ENCODE results near the gene PPP1R13L.

Gene PPP1R13L

DNA sequence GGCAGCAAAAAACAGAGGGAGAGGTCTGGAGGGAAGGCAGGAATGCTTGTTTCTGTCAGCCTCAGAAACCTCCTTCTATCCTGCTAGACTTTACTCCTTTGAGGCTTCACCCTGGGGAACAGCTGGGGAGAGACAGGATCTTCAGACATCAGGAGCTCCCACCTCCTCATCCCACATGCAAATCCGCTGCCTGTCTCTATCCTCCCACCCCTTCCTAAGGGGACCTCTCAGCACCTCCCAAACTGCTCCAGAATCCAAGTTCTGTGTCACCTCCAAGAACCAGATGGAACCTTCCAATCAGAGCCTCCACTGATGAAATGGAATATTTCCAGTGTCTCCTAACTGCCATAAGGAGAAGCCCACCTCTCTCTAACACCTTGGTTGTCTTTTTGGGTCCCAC, 24.8 kb downstream of the PPP1R13L start:
- Histone ChIP-seq H3K4me3 (ENCODE audit: low read length, poor library complexity, severe bottlenecking) (no peak overlapping the region), H3F3A (ENCODE audit: low read depth) (no peaks in the 10 kb centered on the region), H3K79me2 (ENCODE audit: insufficient read depth, low read length) (no peaks in the 10 kb centered on the region), H3K27me3 (ENCODE audit: insufficient read depth, low read length, poor library complexity, severe bottlenecking) (no peaks in the 10 kb centered on the region), H4K20me1 (ENCODE audit: insufficient read depth, low read length, poor library complexity, severe bottlenecking) (no peaks in the 10 kb centered on the region), H2AFZ (ENCODE audit: low read length) (no peak overlapping the region), H3K4me2 (ENCODE audit: low read depth, low read length, poor library complexity, severe bottlenecking) (no peak overlapping the region), H3K9ac (ENCODE audit: low read depth, low read length, poor library complexity, severe bottlenecking) (no peak overlapping the region), H3K9me2 (replicated peaks; ENCODE audit: low read depth, low read length) (no peaks in the 10 kb centered on the region), H3K4me1 (ENCODE audit: insufficient read depth, low read length, poor library complexity, severe bottlenecking) (no peaks in the 10 kb centered on the region), H3K9me3 (ENCODE audit: insufficient read depth, low read depth, low read length) (no peaks in the 10 kb centered on the region), H3K36me3 (ENCODE audit: insufficient read depth, low read length) (no peaks in the 10 kb centered on the region)
- TF ChIP-seq EZH2phosphoT487 (IDR thresholded peaks at IDR 0.05; ENCODE audit: borderline replicate concordance): no peak
- TF ChIP-seq, protein P1, sequence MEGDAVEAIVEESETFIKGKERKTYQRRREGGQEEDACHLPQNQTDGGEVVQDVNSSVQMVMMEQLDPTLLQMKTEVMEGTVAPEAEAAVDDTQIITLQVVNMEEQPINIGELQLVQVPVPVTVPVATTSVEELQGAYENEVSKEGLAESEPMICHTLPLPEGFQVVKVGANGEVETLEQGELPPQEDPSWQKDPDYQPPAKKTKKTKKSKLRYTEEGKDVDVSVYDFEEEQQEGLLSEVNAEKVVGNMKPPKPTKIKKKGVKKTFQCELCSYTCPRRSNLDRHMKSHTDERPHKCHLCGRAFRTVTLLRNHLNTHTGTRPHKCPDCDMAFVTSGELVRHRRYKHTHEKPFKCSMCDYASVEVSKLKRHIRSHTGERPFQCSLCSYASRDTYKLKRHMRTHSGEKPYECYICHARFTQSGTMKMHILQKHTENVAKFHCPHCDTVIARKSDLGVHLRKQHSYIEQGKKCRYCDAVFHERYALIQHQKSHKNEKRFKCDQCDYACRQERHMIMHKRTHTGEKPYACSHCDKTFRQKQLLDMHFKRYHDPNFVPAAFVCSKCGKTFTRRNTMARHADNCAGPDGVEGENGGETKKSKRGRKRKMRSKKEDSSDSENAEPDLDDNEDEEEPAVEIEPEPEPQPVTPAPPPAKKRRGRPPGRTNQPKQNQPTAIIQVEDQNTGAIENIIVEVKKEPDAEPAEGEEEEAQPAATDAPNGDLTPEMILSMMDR (conservative IDR thresholded peaks at IDR 0.05; ENCODE audit: low read length): no peak

DNA sequence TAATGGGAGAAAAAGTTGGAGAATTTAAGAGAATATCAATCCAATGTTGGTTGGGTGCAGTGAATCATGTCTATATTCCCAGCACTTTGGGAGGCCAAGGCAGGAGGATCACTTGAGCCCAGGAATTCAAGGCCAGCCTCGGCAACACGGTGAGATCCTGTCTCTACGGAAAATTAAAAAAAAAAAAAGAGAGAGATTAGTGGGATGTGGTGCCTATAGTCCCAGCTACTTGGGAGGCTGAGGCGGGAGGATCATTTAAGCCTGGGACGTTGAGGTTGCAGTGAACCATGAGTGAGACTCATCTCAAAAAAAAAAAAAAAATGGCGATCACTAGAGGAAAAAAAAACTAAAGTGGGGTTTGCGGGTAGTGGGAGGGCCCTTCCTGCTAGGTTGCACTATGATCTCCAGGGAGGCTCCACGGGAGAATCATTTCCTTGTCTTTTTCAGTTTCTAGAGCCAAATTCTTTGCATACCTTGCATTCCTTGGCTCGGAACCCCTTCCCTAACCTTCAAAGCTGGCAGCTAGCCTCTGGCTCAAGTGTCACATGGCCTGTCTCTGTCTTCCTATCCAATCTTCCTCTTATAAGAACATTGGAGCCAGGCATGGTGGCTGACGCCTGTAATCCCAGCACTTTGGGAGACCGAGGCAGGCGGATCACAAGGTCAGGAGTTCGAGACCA, 28.7 kb downstream of the PPP1R13L start:
- no peak overlapping the region for H3K9ac ChIP-seq (ENCODE audit: low read depth, low read length, poor library complexity, severe bottlenecking)
- no peaks in the 10 kb centered on the region for H3K4me1 ChIP-seq (ENCODE audit: insufficient read depth, low read length, poor library complexity, severe bottlenecking)
- no peak overlapping the region for H2AFZ ChIP-seq (ENCODE audit: low read length)
- no peak overlapping the region for H3K4me3 ChIP-seq (ENCODE audit: low read length, poor library complexity, severe bottlenecking)
- no peaks in the 10 kb centered on the region for H3K9me3 ChIP-seq (ENCODE audit: insufficient read depth, low read depth, low read length)
- no peaks in the 10 kb centered on the region for H3K36me3 ChIP-seq (ENCODE audit: insufficient read depth, low read length)
- H3F3A ChIP-seq (ENCODE audit: low read depth): no peaks in the 10 kb centered on the region
- no peaks in the 10 kb centered on the region for H4K20me1 ChIP-seq (ENCODE audit: insufficient read depth, low read length, poor library complexity, severe bottlenecking)
- no peaks in the 10 kb centered on the region for H3K9me2 ChIP-seq (replicated peaks; ENCODE audit: low read depth, low read length)
- H3K27me3 ChIP-seq (ENCODE audit: insufficient read depth, low read length, poor library complexity, severe bottlenecking): no peaks in the 10 kb centered on the region
- TF ChIP-seq EZH2phosphoT487 (IDR thresholded peaks at IDR 0.05; ENCODE audit: borderline replicate concordance): no peak
- TF ChIP-seq, protein P1 (conservative IDR thresholded peaks at IDR 0.05; ENCODE audit: low read length): no peak
- no peak overlapping the region for H3K4me2 ChIP-seq (ENCODE audit: low read depth, low read length, poor library complexity, severe bottlenecking)
- no peaks in the 10 kb centered on the region for H3K79me2 ChIP-seq (ENCODE audit: insufficient read depth, low read length)

DNA sequence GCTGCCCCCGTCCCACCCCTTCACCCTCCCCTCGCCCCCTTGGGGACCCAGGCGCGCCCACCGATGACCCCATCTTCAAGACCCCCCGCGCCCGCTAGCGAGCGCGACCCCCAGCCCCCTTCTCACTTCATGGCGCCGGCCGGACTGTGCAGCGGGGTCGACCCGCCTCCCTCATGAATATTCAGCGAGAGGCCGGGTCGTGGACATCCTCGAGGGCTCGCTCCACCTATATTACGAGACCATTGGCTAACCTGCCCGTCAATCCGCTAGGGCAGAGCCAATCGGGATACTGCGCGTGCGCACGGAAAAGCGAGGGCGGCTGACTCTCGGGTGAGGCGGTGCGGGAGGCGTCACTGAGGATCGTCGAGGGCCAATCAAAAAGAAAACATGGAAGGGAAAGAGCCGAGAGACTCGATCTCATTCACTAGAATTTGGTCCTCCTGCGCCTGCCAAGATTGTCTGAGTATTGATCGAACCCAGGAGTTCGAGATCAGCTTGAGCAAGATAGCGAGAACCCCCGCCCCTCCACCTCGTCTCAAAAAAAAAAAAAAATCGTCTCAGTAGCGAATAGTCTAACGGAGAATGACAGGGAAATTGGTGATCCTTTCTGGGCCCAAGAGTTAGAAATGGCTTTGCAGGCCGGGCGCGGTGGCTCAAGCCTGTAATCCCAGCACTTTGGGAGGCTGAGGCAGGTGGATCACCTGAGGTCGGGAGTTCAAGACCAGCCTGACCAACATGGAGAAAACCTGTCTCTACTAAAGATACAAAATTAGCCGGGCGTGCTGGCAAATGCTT, 34.3 kb downstream of the PPP1R13L start, which contains the start of gene ERCC2:
Gene ERCC2 (minus strand): TSS at position 164 of the 795 bp plus-strand sequence. CDS start 33 bp downstream, at position 131.
- H2AFZ ChIP-seq (ENCODE audit: low read length): peak within 1 kb of the TSS; percentile 87
- TF ChIP-seq EZH2phosphoT487 (IDR thresholded peaks at IDR 0.05; ENCODE audit: borderline replicate concordance): no peak
- TF ChIP-seq, protein P1 (conservative IDR thresholded peaks at IDR 0.05; ENCODE audit: low read length): no peak

More for the DNA sequence above, 34.3 kb downstream of the PPP1R13L start, which contains the start of gene ERCC2:
- Histone ChIP-seq H3K4me3 (ENCODE audit: low read length, poor library complexity, severe bottlenecking) (peak within 1 kb of the TSS; percentile 98), H3K9me3 (ENCODE audit: insufficient read depth, low read depth, low read length) (no peaks in the 10 kb centered on the region), H3F3A (ENCODE audit: low read depth) (no peaks in the 10 kb centered on the region), H3K36me3 (ENCODE audit: insufficient read depth, low read length) (no peaks in the 10 kb centered on the region), H4K20me1 (ENCODE audit: insufficient read depth, low read length, poor library complexity, severe bottlenecking) (no peaks in the 10 kb centered on the region), H3K27me3 (ENCODE audit: insufficient read depth, low read length, poor library complexity, severe bottlenecking) (no peaks in the 10 kb centered on the region), H3K9me2 (replicated peaks; ENCODE audit: low read depth, low read length) (no peaks in the 10 kb centered on the region), H3K4me1 (ENCODE audit: insufficient read depth, low read length, poor library complexity, severe bottlenecking) (peaks cover 11% of the 10 kb centered on the region), H3K9ac (ENCODE audit: low read depth, low read length, poor library complexity, severe bottlenecking) (peak within 1 kb of the TSS; percentile 82), H3K4me2 (ENCODE audit: low read depth, low read length, poor library complexity, severe bottlenecking) (peak within 1 kb of the TSS; percentile 88), H3K79me2 (ENCODE audit: insufficient read depth, low read length) (peaks cover 7% of the 10 kb centered on the region; the same call in 1 of the 2 replicates)
